HEK293T (cell line): ENCODE measurements around the gene INSC.

Experiments used
- CTBP1 ChIP-seq: fragments of 450-650 bp; IDR thresholded peaks from 2 replicates; pipeline ENCODE4 v1.6.1; 2016; ENCODE audit warnings: borderline replicate concordance
- FOXA1 ChIP-seq: fragments of 450-650 bp; IDR thresholded peaks from 2 replicates; pipeline ENCODE4 v1.6.1; 2016; ENCODE audit warnings: mild to moderate bottlenecking
- L3MBTL2 ChIP-seq: fragments of 450-650 bp; conservative IDR thresholded peaks from 2 replicates; pipeline ENCODE4 v1.6.1; 2016; ENCODE audit warnings: mild to moderate bottlenecking
- NFRKB ChIP-seq: fragments of 450-650 bp; IDR thresholded peaks from 2 replicates; pipeline ENCODE4 v1.6.1; 2016; ENCODE audit warnings: mild to moderate bottlenecking, moderate library complexity
- SP1 ChIP-seq: fragments of 450-650 bp; IDR thresholded peaks from 2 replicates; pipeline ENCODE4 v1.6.1; 2017
- TARDBP ChIP-seq: fragments of 450-650 bp; IDR thresholded peaks from 2 replicates; pipeline ENCODE4 v1.6.1; 2016

DNA sequence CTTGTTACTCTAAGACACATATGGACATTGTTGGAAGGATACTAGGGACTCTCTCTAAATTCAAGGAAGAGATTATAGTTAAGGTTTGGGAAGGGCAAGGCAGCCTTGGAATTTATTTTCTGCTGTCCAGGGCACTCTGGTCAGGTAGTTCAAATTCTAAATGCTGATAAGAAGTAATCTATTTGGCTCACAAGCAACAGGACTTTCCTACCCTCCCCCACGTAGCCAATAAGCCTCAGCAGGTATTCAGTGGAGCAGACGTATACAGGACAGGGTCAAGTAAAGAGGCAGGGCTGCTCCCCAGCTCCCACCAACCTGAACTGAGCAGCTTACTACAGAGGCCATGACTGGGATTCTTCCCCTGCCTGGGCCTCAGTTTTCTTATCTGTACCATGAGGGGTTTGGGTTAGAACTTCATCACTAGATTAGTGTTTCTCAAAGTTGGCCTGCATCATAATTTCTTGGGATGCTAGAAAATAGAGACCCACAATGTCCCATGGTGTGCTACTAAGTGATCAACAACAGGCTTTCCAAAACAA, 6.1 kb upstream of the INSC start:
- TF ChIP-seq CTBP1 (no peak), TARDBP (no peak), NFRKB (no peak), SP1 (no peak), FOXA1 (no peak), L3MBTL2 (no peak)
